K562 (cell line): ENCODE measurements around the gene ACSM6. TPM values are rescaled to one million over a fixed set of nuclear protein-coding genes. Genes with fewer than 3 reads are reported as not detected.

Source experiments
- ATAC-seq: fragments of 200-7000 bp; cut with Tn5 transposase; 3 replicates; pipeline ENCODE4 v1.9.1; 2020; ENCODE audit warnings: moderate library complexity
- BruUV-seq: library from RNA; stranded (reverse); fragments of 400-500 nt; replicated peaks from 2 replicates; lab custom pipeline; 2021; lab: Mats Ljungman, UMichigan
- CTCF ChIA-PET: fragments of 300-600 bp; formaldehyde crosslinking; extraction: SDS; loops from one replicate; lab custom pipeline; 2021; ENCODE audit warnings: low intra/inter-chr PET ratio; lab: Yijun Ruan, JAX
- POLR2A ChIA-PET: fragments of 300-600, 350-650 bp; sonication (Branson Sonifier 250); formaldehyde crosslinking; extraction: SDS; loops from one replicate; lab custom pipeline; 2021; ENCODE audit warnings: antibody characterized with exemption, inconsistent platforms; lab: Yijun Ruan, JAX
- DNase-seq, 4 experiments: peaks; one replicate each; pipeline versions ENCODE4 v3.0.0 to v3.0.0-alpha.2; 2011 to 2018; ENCODE audit warnings: low spot score in 3 of 4, mixed read lengths in 3 of 4; ENCODE audit errors: extremely low read depth in 1 of 4
- FAIRE-seq: peaks from 2 replicates; lab custom pipeline; 2011; peaks lifted over from hg19 to GRCh38; lab: Jason Lieb, UNC
- H2AFZ ChIP-seq: 2 replicates; pipeline ENCODE4 v1.6.0; 2011; ENCODE audit warnings: low read depth, low read length, control low read depth, inconsistent platforms
- H3K27ac ChIP-seq: fragments of 200-600 bp; 3 replicates; pipeline ENCODE4 v1.8.0; 2011; ENCODE audit warnings: low read depth, mild to moderate bottlenecking, control low read depth, inconsistent platforms, low read length, moderate library complexity, mixed read lengths; ENCODE audit errors: extremely low read depth
- H3K27me3 ChIP-seq, 2 experiments: fragments of 300-600 bp in 1 of 2; 2 replicates in 1 of 2; 3 replicates in 1 of 2; pipeline versions ENCODE4 v1.6.0 to v1.8.0; 2011; ENCODE audit warnings: inconsistent platforms in 2 of 2, low read length in 2 of 2, mild to moderate bottlenecking in 1 of 2, mixed read lengths in 1 of 2, moderate library complexity in 1 of 2; ENCODE audit not compliant: control insufficient read depth in 2 of 2, insufficient read depth in 2 of 2
- H3K36me3 ChIP-seq: fragments of 300-600 bp; 3 replicates; pipeline ENCODE4 v1.8.0; 2011; ENCODE audit warnings: mild to moderate bottlenecking, low read length, inconsistent platforms; ENCODE audit not compliant: control insufficient read depth, insufficient read depth
- H3K4me1 ChIP-seq, 2 experiments: fragments of 200-600 bp in 1 of 2; replicated peaks in 1 of 2; 2 replicates in 1 of 2; 3 replicates in 1 of 2; pipeline versions ENCODE4 v1.5.1 to v1.8.0; 2011; ENCODE audit warnings: inconsistent platforms in 2 of 2, low read length in 2 of 2, mild to moderate bottlenecking in 1 of 2, mixed read lengths in 1 of 2, moderate library complexity in 1 of 2; ENCODE audit not compliant: control insufficient read depth in 2 of 2, insufficient read depth in 2 of 2
- H3K4me2 ChIP-seq: 2 replicates; pipeline ENCODE4 v1.6.1; 2011; ENCODE audit warnings: low read length, control low read depth, inconsistent platforms, mixed read lengths; ENCODE audit not compliant: insufficient read depth
- H3K4me3 ChIP-seq: fragments of 200-600 bp; sonication (generic), shearing (Covaris generic); 2 replicates; pipeline ENCODE4 v1.5.1; 2016; ENCODE audit warnings: control low read depth, inconsistent platforms
- H3K79me2 ChIP-seq: fragments of 200-600 bp; 3 replicates; pipeline ENCODE4 v1.8.0; 2011; ENCODE audit warnings: low read length, inconsistent platforms; ENCODE audit not compliant: control insufficient read depth, insufficient read depth
- H3K9ac ChIP-seq, 2 experiments: 2 replicates each; pipeline versions ENCODE4 v1.6.0 to v1.6.1; 2011; ENCODE audit warnings: low read depth in 2 of 2, low read length in 2 of 2, control low read depth in 1 of 2, inconsistent platforms in 1 of 2, mild to moderate bottlenecking in 1 of 2, mixed read lengths in 1 of 2; ENCODE audit not compliant: insufficient read depth in 1 of 2
- H3K9me1 ChIP-seq: one replicate; pipeline ENCODE4 v1.6.0; 2011; ENCODE audit warnings: inconsistent platforms, mild to moderate bottlenecking, low read length, moderate library complexity; ENCODE audit not compliant: control insufficient read depth, insufficient read depth
- H3K9me3 ChIP-seq: replicated peaks from 2 replicates; pipeline ENCODE4 v1.5.1; 2011; ENCODE audit warnings: low read depth, low read length, inconsistent platforms; ENCODE audit not compliant: control insufficient read depth, insufficient read depth
- H4K20me1 ChIP-seq: replicated peaks from 2 replicates; pipeline ENCODE4 v1.6.1; 2011; ENCODE audit warnings: low read length, inconsistent platforms, mixed read lengths; ENCODE audit not compliant: control insufficient read depth, insufficient read depth
- ARHGAP35 ChIP-seq: fragments of 450-650 bp; IDR thresholded peaks from 2 replicates; pipeline ENCODE4 v1.6.1; 2018; ENCODE audit not compliant: partially characterized antibody
- BRCA1 ChIP-seq, 2 experiments: fragments of 450-650 bp in 1 of 2; sonication (generic) in 1 of 2; formaldehyde crosslinking in 1 of 2; IDR thresholded peaks; 2 replicates each; pipeline versions ENCODE4 v1.5.0 to v1.6.1; 2017 to 2020; ENCODE audit warnings: mild to moderate bottlenecking in 1 of 2, missing genetic modification reagents in 1 of 2
- HES1 ChIP-seq: fragments of 450-650 bp; IDR thresholded peaks from 2 replicates; pipeline ENCODE4 v1.6.1; 2016; ENCODE audit warnings: low read depth, mild to moderate bottlenecking, moderate library complexity
- RBM17 ChIP-seq: fragments of 200-400 bp; formaldehyde crosslinking; IDR thresholded peaks from 2 replicates; pipeline ENCODE4 v1.6.1; 2017; ENCODE audit warnings: low read depth, mild to moderate bottlenecking, low read length, borderline replicate concordance
- ZNF707 ChIP-seq: fragments of 250-450 bp; sonication (Bioruptor Pico); conservative IDR thresholded peaks from 2 replicates; pipeline ENCODE4 v1.8.0; 2022; ENCODE audit warnings: inconsistent platforms, mild to moderate bottlenecking, moderate library complexity
- WGBS: fragments of 100-300 bp; shearing (Covaris generic); methylation state at CpG from one replicate; pipeline ENCODE4 v1.1.6; 2016; ENCODE audit warnings: low coverage, mixed read lengths; ENCODE audit not compliant: insufficient coverage; ENCODE audit errors: missing lambda C conversion rate; 5-methylcytosine and 5-hydroxymethylcytosine counted together
- in situ Hi-C: fragments of 300-500 bp; cut with MboI; formaldehyde crosslinking; loops from 4 replicates; pipeline ENCODE4 v1.15.0; 2018; ENCODE audit warnings: inconsistent platforms, mixed read lengths
- intact Hi-C: fragments of 100-400 bp; cut with micrococcal nuclease; formaldehyde crosslinking; loops from 2 replicates; pipeline ENCODE4 v1.14.2; 2022
- polyA plus RNA-seq, 8 experiments: library from polyadenylated mRNA; depleted of rRNA in 4 of 8; stranded (reverse) in 5 of 8; unstranded in 3 of 8; fragments of >200 nt; fragmentation: Nextera tagmentation in 2 of 8; fragmentation: Illumina TruSeq in 1 of 8; extraction: Ambion mirVana in 2 of 8; extraction: Trizol in 1 of 8; gene quantifications; 2 replicates each; pipeline versions ENCODE4 v1.2.1 to v1.2.3, GENCODE V29; 2011 to 2014; ENCODE audit warnings: inconsistent platforms in 1 of 8, missing spikeins in 1 of 8
- total RNA-seq, 7 experiments: library from RNA; depleted of rRNA in 6 of 7; stranded (reverse); fragments of >200 nt in 6 of 7; fragmentation: Illumina TruSeq in 2 of 7; extraction: Trizol in 2 of 7; gene quantifications; 2 replicates each; pipeline versions ENCODE4 v1.2.1 to v1.2.3, GENCODE V29; 2011 to 2021; ENCODE audit warnings: low replicate concordance in 1 of 7
- TF ChIP-seq, protein P1 (sequence below), 2 experiments: fragments of 450-650 bp in 1 of 2; sonication (generic) in 1 of 2; formaldehyde crosslinking in 1 of 2; IDR thresholded peaks; 2 replicates each; pipeline versions ENCODE4 v1.7.1 to v1.9.0; 2016 to 2022; ENCODE audit warnings: inconsistent platforms in 1 of 2, mild to moderate bottlenecking in 1 of 2, missing genetic modification reagents in 1 of 2

ACSM6 gene
- total and polyA plus RNA-seq, 9 of the 15 experiments (the other 6 are each of a cell fraction or from before 2014, with no cell fraction given): not detected

GRCh38 chr10:95209509-95210127 is 15.6 kb downstream of the ACSM6 start:
- ChIA-PET POLR2A (interaction anchor here (0.7 kb wide), 1 partner anchor 18 kb away, joined by 3 read pairs; no protein-coding TSS in a partner anchor), CTCF (interaction anchor here (1.3 kb wide), 1 partner anchor 33 kb away, joined by 5 read pairs; no protein-coding TSS in a partner anchor)
- Histone ChIP-seq H3K27ac (no peak overlapping the region), H3K9me3 (no peaks in the 10 kb centered on the region), H4K20me1 (no peaks in the 10 kb centered on the region), H3K36me3 (no peaks in the 10 kb centered on the region), H3K4me3 (no peak overlapping the region), H3K9me1 (no peaks in the 10 kb centered on the region), H3K9ac (no peak overlapping the region), H3K4me1 (no peaks in the 10 kb centered on the region; a peak in 1 of 5 replicates), H3K79me2 (no peaks in the 10 kb centered on the region), H2AFZ (no peak overlapping the region), H3K27me3 (no peaks in the 10 kb centered on the region; a peak in 1 of 5 replicates), H3K4me2 (no peak overlapping the region)
- no TSS peak for BruUV-seq
- intact Hi-C loops: no loop called here
- FAIRE-seq (no peak), DNase-seq (no peak), ATAC-seq (no peak)
- WGBS: 38% methylated on average over 6 of the region's 6 CpGs
- in situ Hi-C loops: no loop called here
- TF ChIP-seq RBM17 (no peak), ZNF707 (no peak), BRCA1 (IDR thresholded peaks at IDR 0.05) (no peak), BRCA1 (CRISPR knock-in tag; IDR thresholded peaks at IDR 0.05) (no peak), ARHGAP35 (no peak), HES1 (no peak)
- TF ChIP-seq, protein P1, sequence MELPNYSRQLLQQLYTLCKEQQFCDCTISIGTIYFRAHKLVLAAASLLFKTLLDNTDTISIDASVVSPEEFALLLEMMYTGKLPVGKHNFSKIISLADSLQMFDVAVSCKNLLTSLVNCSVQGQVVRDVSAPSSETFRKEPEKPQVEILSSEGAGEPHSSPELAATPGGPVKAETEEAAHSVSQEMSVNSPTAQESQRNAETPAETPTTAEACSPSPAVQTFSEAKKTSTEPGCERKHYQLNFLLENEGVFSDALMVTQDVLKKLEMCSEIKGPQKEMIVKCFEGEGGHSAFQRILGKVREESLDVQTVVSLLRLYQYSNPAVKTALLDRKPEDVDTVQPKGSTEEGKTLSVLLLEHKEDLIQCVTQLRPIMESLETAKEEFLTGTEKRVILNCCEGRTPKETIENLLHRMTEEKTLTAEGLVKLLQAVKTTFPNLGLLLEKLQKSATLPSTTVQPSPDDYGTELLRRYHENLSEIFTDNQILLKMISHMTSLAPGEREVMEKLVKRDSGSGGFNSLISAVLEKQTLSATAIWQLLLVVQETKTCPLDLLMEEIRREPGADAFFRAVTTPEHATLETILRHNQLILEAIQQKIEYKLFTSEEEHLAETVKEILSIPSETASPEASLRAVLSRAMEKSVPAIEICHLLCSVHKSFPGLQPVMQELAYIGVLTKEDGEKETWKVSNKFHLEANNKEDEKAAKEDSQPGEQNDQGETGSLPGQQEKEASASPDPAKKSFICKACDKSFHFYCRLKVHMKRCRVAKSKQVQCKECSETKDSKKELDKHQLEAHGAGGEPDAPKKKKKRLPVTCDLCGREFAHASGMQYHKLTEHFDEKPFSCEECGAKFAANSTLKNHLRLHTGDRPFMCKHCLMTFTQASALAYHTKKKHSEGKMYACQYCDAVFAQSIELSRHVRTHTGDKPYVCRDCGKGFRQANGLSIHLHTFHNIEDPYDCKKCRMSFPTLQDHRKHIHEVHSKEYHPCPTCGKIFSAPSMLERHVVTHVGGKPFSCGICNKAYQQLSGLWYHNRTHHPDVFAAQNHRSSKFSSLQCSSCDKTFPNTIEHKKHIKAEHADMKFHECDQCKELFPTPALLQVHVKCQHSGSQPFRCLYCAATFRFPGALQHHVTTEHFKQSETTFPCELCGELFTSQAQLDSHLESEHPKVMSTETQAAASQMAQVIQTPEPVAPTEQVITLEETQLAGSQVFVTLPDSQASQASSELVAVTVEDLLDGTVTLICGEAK (IDR thresholded peaks at IDR 0.05): peak; percentile 87
- TF ChIP-seq, protein P1 (CRISPR knock-in tag; IDR thresholded peaks at IDR 0.05): peak; percentile 63
